AG09309 (cell line): ENCODE data around the gene CADPS2.

Source experiments
- DNase-seq: peaks from one replicate; pipeline ENCODE4 v3.0.0-alpha.2; 2010; ENCODE audit warnings: low read depth
- H3K4me3 ChIP-seq: 2 replicates; pipeline ENCODE4 v1.5.1; 2011; ENCODE audit warnings: mild to moderate bottlenecking, low read depth, low read length, moderate library complexity; ENCODE audit not compliant: control insufficient read depth
- TF ChIP-seq, protein P1 (sequence below): IDR thresholded peaks from 2 replicates; pipeline ENCODE4 v1.5.1; 2011; ENCODE audit warnings: mild to moderate bottlenecking, low read depth, low read length, inconsistent platforms; ENCODE audit not compliant: insufficient read depth, control insufficient read depth; ENCODE audit errors: missing control alignments

Gene CADPS2

DNA sequence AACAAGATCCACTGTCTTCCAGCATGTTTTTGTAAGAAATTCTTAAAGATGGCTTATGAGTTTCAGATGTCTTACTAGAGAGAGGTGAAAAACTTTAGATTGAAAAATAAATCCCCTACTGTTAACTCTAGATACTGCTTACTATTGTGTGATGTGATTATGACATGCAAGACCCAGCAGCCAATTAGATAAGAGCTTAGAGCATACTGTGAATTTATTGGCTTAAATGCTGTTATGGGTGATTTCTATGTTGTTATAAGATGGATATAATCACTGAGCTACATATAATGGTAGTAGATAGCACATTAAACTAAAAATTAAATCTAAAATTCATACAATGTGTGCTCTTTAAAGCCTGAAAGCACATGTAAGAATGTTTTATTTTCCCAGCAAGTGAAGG lies 187.2 kb downstream of the CADPS2 start, which contains the start of gene RNF133:
RNF133 (minus strand) TSS at position 101 of the 400 bp plus-strand sequence. CDS start 199 bp downstream, outside the sequence.
- no peak within 1 kb of the TSS for H3K4me3 ChIP-seq
- no peak for DNase-seq
- TF ChIP-seq, protein P1, sequence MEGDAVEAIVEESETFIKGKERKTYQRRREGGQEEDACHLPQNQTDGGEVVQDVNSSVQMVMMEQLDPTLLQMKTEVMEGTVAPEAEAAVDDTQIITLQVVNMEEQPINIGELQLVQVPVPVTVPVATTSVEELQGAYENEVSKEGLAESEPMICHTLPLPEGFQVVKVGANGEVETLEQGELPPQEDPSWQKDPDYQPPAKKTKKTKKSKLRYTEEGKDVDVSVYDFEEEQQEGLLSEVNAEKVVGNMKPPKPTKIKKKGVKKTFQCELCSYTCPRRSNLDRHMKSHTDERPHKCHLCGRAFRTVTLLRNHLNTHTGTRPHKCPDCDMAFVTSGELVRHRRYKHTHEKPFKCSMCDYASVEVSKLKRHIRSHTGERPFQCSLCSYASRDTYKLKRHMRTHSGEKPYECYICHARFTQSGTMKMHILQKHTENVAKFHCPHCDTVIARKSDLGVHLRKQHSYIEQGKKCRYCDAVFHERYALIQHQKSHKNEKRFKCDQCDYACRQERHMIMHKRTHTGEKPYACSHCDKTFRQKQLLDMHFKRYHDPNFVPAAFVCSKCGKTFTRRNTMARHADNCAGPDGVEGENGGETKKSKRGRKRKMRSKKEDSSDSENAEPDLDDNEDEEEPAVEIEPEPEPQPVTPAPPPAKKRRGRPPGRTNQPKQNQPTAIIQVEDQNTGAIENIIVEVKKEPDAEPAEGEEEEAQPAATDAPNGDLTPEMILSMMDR: no peak

DNA sequence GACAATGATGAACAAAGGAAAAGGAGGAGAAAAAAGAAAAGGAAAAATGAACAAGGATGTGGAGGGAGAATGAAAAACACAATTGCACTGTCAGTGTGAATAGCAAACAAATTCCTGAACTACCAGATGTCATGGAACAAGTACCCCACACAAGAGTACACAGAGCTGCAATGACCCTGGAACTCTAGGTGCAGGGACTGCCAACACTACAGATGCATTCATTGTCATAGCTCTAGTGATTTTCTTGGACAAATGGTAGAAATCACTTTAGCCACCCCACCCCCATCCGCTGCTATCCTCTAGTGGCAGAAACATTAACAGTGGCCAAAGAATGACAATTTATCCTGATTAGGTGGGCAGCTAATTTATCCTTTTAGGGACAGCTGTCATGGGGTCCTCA lies 190.4 kb downstream of the CADPS2 start:
- DNase-seq: no peak
- H3K4me3 ChIP-seq: no peak overlapping the region
- TF ChIP-seq, protein P1: no peak

DNA sequence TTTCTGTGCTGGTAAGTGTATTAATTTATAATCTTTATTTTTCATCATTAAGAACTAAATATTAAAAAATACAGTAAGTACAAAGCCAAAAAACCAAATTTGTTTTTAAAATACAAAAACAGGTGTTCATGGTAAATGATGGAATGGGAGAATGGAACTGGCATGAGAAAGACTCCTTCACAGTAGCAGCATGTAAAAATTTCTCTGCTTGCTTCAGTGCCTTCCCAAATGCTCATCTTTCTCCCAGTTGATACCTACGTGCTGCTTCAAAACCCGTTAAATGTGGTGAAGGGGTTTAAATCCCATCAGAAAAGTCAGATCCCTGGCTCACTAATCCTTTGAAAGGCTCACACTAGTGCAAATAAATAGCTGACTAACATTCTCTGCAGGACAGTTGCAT lies 191.6 kb downstream of the CADPS2 start:
- H3K4me3 ChIP-seq: no peak overlapping the region
- no peak for DNase-seq
- TF ChIP-seq, protein P1: no peak

DNA sequence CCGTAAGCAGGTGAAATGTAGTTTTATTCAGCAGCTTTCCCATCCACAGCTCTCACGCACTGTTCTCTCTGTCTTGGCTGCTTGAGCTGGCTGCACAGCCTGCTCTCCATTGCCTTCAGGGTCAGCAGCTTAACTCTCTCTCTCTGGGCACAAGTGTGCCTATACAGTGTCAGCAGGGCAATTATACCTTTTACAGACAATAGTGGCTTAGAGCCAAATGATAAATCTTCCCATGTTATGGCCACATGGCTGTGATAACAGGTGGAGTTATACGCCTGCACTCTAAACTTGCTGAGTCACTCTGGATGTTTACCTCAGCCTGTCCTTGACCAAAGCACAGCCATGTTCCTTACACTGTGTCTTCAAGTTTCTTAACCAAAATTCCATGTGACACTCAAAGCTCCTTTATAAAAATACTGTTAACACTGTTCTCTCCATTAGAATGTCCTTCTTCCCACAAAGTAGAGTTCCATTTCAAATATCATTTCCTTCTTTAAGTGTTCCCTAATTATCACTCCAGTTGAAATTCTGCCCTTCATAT lies 193.4 kb downstream of the CADPS2 start:
- H3K4me3 ChIP-seq: no peak overlapping the region
- TF ChIP-seq, protein P1: no peak
- no peak for DNase-seq

DNA sequence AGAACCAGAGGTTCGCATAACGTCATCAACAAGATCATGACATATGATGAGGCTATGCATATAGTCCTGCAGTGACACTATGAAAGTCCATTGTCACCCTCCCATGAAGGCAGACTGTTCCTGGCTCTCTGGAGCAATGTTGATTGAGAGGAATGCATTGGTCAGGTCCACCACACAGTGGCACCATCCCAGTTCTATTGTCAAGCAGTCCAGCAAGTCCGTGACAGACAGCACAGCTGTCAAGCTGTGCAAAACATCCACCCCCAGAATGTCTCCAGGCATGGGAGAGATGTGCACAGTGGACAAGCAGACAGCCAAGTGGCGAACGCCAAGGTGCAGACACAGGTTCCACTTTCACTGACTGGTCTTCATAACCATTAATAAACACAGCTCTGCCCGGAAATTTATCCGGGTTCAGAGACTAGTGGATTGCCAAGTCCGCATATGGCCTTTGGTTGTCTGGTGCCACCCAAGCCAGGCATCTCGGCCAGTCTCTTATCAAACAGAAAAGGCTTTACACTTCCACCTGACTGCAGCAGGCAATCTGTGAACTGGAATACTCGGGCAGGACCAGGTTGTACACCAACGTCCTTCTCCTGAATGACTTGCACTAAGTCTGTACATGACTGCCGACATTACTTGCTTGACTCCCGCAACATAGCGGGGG lies 194.6 kb downstream of the CADPS2 start:
- DNase-seq: no peak
- TF ChIP-seq, protein P1: no peak
- no peak overlapping the region for H3K4me3 ChIP-seq

DNA sequence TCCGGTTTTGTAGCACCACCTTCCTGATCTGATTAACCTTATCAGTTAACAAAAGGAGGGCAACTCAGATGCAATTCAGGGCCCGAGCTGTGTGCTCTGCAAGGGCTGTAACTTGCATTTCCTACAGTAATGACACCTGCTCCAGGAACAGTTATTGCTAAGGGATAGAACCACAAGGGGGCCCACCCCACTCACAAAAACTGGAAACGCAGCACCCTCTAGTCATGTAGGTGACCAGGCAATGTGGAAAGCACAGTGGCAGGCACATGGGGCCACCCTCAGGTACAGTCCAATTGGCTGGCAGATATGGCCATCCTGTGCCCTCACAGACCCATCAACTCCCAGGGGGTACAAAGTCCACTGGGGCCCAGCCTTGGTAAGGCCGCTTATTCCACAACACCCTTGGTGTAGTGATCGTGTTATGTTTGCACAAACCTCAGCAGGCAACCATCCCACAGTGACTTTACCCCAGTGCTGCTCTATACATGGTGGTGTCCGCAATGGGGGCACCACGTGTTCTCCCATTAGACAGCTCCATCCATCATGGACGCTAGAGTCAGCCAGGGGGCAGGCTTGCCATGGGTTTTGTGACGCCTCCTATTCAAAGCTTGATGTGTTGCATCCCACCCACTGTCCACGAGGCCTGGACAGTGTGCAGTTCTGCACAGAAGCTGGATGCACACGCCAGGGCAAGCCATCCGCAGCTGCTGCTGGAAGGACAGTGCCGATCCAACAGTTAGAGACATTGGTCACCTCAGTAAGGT lies 196.7 kb downstream of the CADPS2 start:
- DNase-seq: no peak
- TF ChIP-seq, protein P1: no peak

More for the DNA sequence above, 196.7 kb downstream of the CADPS2 start:
- H3K4me3 ChIP-seq: no peak overlapping the region
